IMR-90 (cell line): ENCODE data around the gene PRSS22. TPM values are rescaled to one million over a fixed set of nuclear protein-coding genes. Genes with fewer than 3 reads are reported as not detected.

Experiments
- ATAC-seq: fragments of 200-7000 bp; cut with Tn5 transposase; 2 replicates; pipeline ENCODE4 v1.9.1; 2020; ENCODE audit warnings: low read depth, mild to moderate bottlenecking, moderate library complexity
- BruUV-seq: library from RNA; stranded (reverse); fragments of 400-500 nt; replicated peaks from 2 replicates; lab custom pipeline; 2021; lab: Mats Ljungman, UMichigan
- CTCF ChIA-PET: fragments of 300-600 bp; formaldehyde crosslinking; extraction: SDS; loops from one replicate; lab custom pipeline; 2021; ENCODE audit warnings: antibody characterized with exemption; lab: Yijun Ruan, JAX
- POLR2A ChIA-PET: fragments of 300-600 bp; sonication (Branson Sonifier 250); formaldehyde crosslinking; loops from one replicate; lab custom pipeline; 2022; ENCODE audit warnings: antibody characterized with exemption; ENCODE audit not compliant: unreplicated experiment; lab: Charles Lee
- DNase-seq: peaks from one replicate; pipeline ENCODE4 v3.0.0; 2013
- H2AFZ ChIP-seq: replicated peaks from 2 replicates; pipeline ENCODE3; 2013; ENCODE audit warnings: low read length, mild to moderate bottlenecking; ENCODE audit not compliant: poor library complexity
- H2AK5ac ChIP-seq: 2 replicates; pipeline ENCODE4 v1.6.1; 2013; ENCODE audit warnings: low read depth, low read length, inconsistent platforms
- H2AK9ac ChIP-seq: replicated peaks from 2 replicates; pipeline ENCODE3; 2013; ENCODE audit warnings: mild to moderate bottlenecking, low read depth, low read length, moderate library complexity; ENCODE audit not compliant: poor library complexity
- H2BK120ac ChIP-seq: 2 replicates; pipeline ENCODE4 v1.6.1; 2013; ENCODE audit warnings: low read depth, low read length, inconsistent platforms
- H2BK15ac ChIP-seq: 3 replicates; pipeline ENCODE4 v1.6.1; 2013; ENCODE audit warnings: low read depth, low read length, inconsistent platforms
- H2BK20ac ChIP-seq: 2 replicates; pipeline ENCODE4 v1.6.1; 2013; ENCODE audit warnings: low read depth, mild to moderate bottlenecking, inconsistent platforms, low read length, moderate library complexity
- H2BK5ac ChIP-seq: 2 replicates; pipeline ENCODE4 v1.6.1; 2013; ENCODE audit warnings: mild to moderate bottlenecking, low read depth, low read length, inconsistent platforms; ENCODE audit not compliant: poor library complexity, severe bottlenecking
- H3K14ac ChIP-seq: replicated peaks from 2 replicates; pipeline ENCODE4 v1.6.1; 2013; ENCODE audit warnings: low read depth, low read length, inconsistent platforms
- H3K18ac ChIP-seq: 2 replicates; pipeline ENCODE4 v1.6.1; 2013; ENCODE audit warnings: low read depth, low read length, control low read depth
- H3K23ac ChIP-seq: 2 replicates; pipeline ENCODE4 v1.6.1; 2013; ENCODE audit warnings: low read depth, low read length, inconsistent platforms
- H3K27ac ChIP-seq: 2 replicates; pipeline ENCODE4 v1.5.1; 2013; ENCODE audit warnings: mild to moderate bottlenecking, control low read depth, low read length; ENCODE audit not compliant: insufficient read depth
- H3K27me3 ChIP-seq: 2 replicates; pipeline ENCODE4 v1.6.1; 2013; ENCODE audit warnings: low read length; ENCODE audit not compliant: control insufficient read depth, insufficient read depth
- H3K36me3 ChIP-seq: 2 replicates; pipeline ENCODE4 v1.6.1; 2013; ENCODE audit warnings: low read length, mixed read lengths; ENCODE audit not compliant: control insufficient read depth, insufficient read depth
- H3K4ac ChIP-seq: 2 replicates; pipeline ENCODE4 v1.6.1; 2013; ENCODE audit warnings: low read depth, low read length, inconsistent platforms
- H3K4me1 ChIP-seq: 2 replicates; pipeline ENCODE4 v1.6.1; 2013; ENCODE audit warnings: low read length, mixed read lengths; ENCODE audit not compliant: control insufficient read depth, insufficient read depth
- H3K4me2 ChIP-seq: 2 replicates; pipeline ENCODE4 v1.6.1; 2013; ENCODE audit warnings: low read depth, mild to moderate bottlenecking, control low read depth, low read length, moderate library complexity
- H3K4me3 ChIP-seq: 2 replicates; pipeline ENCODE4 v1.5.1; 2013; ENCODE audit warnings: low read depth, mild to moderate bottlenecking, control low read depth, low read length, moderate library complexity; ENCODE audit not compliant: insufficient read depth
- H3K56ac ChIP-seq: 2 replicates; pipeline ENCODE4 v1.6.1; 2013; ENCODE audit warnings: low read length, inconsistent platforms; ENCODE audit not compliant: insufficient read depth; ENCODE audit errors: extremely low read depth
- H3K79me1 ChIP-seq, 2 experiments: 2 replicates each; pipeline ENCODE4 v1.6.1; 2013; ENCODE audit warnings: low read length in 2 of 2, inconsistent platforms in 1 of 2, low read depth in 1 of 2
- H3K9ac ChIP-seq: 2 replicates; pipeline ENCODE4 v1.6.1; 2013; ENCODE audit warnings: low read depth, low read length, control low read depth
- H3K9me1 ChIP-seq: 2 replicates; pipeline ENCODE4 v1.6.1; 2013; ENCODE audit warnings: low read length, inconsistent platforms; ENCODE audit not compliant: insufficient read depth
- H3K9me3 ChIP-seq: 2 replicates; pipeline ENCODE4 v1.6.1; 2013; ENCODE audit warnings: low read length; ENCODE audit not compliant: control insufficient read depth, insufficient read depth
- H4K20me1 ChIP-seq: 2 replicates; pipeline ENCODE4 v1.6.1; 2013; ENCODE audit warnings: low read length, inconsistent platforms; ENCODE audit not compliant: insufficient read depth
- H4K5ac ChIP-seq: 2 replicates; pipeline ENCODE4 v1.6.1; 2013; ENCODE audit warnings: mild to moderate bottlenecking, low read depth, low read length, control low read depth
- H4K8ac ChIP-seq, 2 experiments: 2 replicates each; pipeline ENCODE4 v1.6.1; 2013; ENCODE audit warnings: low read depth in 2 of 2, low read length in 2 of 2, control low read depth in 1 of 2, inconsistent platforms in 1 of 2
- H4K91ac ChIP-seq: 2 replicates; pipeline ENCODE4 v1.6.1; 2013; ENCODE audit warnings: low read depth, low read length, inconsistent platforms; ENCODE audit not compliant: insufficient read depth
- BHLHE40 ChIP-seq: fragments of 150-350 bp; IDR thresholded peaks from 2 replicates; pipeline ENCODE4 v1.6.1; 2016; ENCODE audit warnings: mild to moderate bottlenecking, low read depth, low read length
- CHD1 ChIP-seq: IDR thresholded peaks from 2 replicates; pipeline ENCODE4 v1.6.1; 2012; ENCODE audit warnings: low read depth, low read length, improper control_type of control experiment
- MAZ ChIP-seq: IDR thresholded peaks from 2 replicates; pipeline ENCODE4 v1.6.1; 2012; ENCODE audit warnings: low read depth, mild to moderate bottlenecking, low read length, improper control_type of control experiment, moderate library complexity, borderline replicate concordance
- MXI1 ChIP-seq: IDR thresholded peaks from 2 replicates; pipeline ENCODE4 v1.6.1; 2012; ENCODE audit warnings: low read depth, mild to moderate bottlenecking, low read length, moderate library complexity, borderline replicate concordance
- NFE2L2 ChIP-seq: fragments of 150-350 bp; IDR thresholded peaks from 2 replicates; pipeline ENCODE4 v1.6.1; 2016; ENCODE audit warnings: low read depth, mild to moderate bottlenecking, low read length
- POLR2A ChIP-seq: IDR thresholded peaks from 2 replicates; pipeline ENCODE4 v1.6.1; 2012; ENCODE audit warnings: mild to moderate bottlenecking, low read depth, low read length
- RAD21 ChIP-seq: IDR thresholded peaks from 2 replicates; pipeline ENCODE4 v1.6.1; 2012; ENCODE audit warnings: low read length, improper control_type of control experiment
- WGBS, 2 experiments: methylation state at CpG; one replicate each; pipeline versions ENCODE4 v1.1.5 to v1.1.7; 2013; ENCODE audit warnings: missing lambda C conversion rate in 2 of 2; ENCODE audit not compliant: insufficient read length in 1 of 2; ENCODE audit errors: extremely low coverage in 2 of 2; 5-methylcytosine and 5-hydroxymethylcytosine counted together
- dilution Hi-C: fragments of 300-500 bp; cut with HindIII; formaldehyde crosslinking; loops from one replicate; pipeline ENCODE4 v1.14.3; 2018; ENCODE audit warnings: low sequenced_read_pairs; ENCODE audit not compliant: unreplicated experiment
- in situ Hi-C: fragments of 300-500 bp; cut with MboI; formaldehyde crosslinking; loops from 3 replicates; pipeline ENCODE4 v1.14.3; 2019; ENCODE audit warnings: low sequenced_read_pairs, inconsistent platforms, mixed read lengths
- intact Hi-C: fragments of 100-400 bp; cut with micrococcal nuclease; formaldehyde crosslinking; loops from 2 replicates; pipeline ENCODE4 v1.10.0; 2022
- polyA plus RNA-seq, 3 experiments: library from polyadenylated mRNA; depleted of rRNA; stranded (reverse); fragments of >200 nt; gene quantifications; 2 replicates each; pipeline ENCODE4 v1.2.3, GENCODE V29; 2012; ENCODE audit warnings: low replicate concordance in 1 of 3
- total RNA-seq: library from RNA; depleted of rRNA; stranded (reverse); fragments of >200 nt; gene quantifications from 2 replicates; pipeline ENCODE4 v1.2.3, GENCODE V29; 2012
- TF ChIP-seq, protein P1 (sequence below): conservative IDR thresholded peaks from 2 replicates; pipeline ENCODE4 v1.5.1; 2012; ENCODE audit warnings: mild to moderate bottlenecking, low read depth, low read length, improper control_type of control experiment

Gene PRSS22
- total and polyA plus RNA-seq, 2 of the 4 experiments (the other 2 are of a cell fraction) = not detected

DNA sequence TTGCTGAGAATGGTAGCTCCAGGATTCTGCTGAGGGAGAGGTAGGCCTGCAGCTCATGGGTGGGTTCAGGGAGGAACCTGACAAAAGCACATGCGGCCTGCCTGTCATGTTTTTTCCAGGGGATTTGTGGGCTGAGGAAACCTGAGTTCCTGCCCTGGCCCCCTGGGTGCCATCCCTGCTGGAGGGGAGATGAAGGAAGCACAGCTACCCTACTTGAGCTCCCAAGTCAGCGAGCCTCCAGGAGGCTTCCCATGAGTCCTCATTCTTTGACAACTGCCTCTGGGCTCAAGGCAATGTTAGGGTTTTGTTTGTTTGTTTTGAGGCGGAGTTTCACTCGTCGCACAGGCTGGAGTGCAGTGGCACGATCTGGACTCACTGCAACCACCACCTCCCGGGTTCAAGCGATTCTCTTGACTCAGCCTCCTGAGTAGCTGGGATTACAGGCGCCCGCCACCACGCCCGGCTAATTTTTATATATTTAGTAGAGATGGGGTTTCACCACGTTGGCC lies 41.6 kb upstream of the PRSS22 start:
- ATAC-seq (no peak), DNase-seq (no peak)
- H2BK15ac ChIP-seq = no peak overlapping the region
- no peak overlapping the region for H3K9ac ChIP-seq
- peaks cover 32% of the 10 kb centered on the region for H3K36me3 ChIP-seq
- H3K4ac ChIP-seq = no peak overlapping the region
- H3K9me3 ChIP-seq = no peaks in the 10 kb centered on the region
- peaks cover 4 to 19% of the 10 kb centered on the region in 2 experiments; a peak in 3 of 4 replicates for H3K79me1 ChIP-seq
- intact Hi-C loops = no loop called here
- H2AK9ac ChIP-seq = peak overlapping the region; percentile 28
- WGBS, 2 experiments = no CpG with 5 or more reads among the region's 13 CpGs
- dilution Hi-C loops = no loop called here
- no peak overlapping the region for H3K4me2 ChIP-seq
- no peak overlapping the region for H3K18ac ChIP-seq
- H3K9me1 ChIP-seq = peaks cover 7% of the 10 kb centered on the region
- no peaks in the 10 kb centered on the region for H3K27me3 ChIP-seq
- no peak overlapping the region for H2BK5ac ChIP-seq
- H3K14ac ChIP-seq = no peak overlapping the region
- H2AK5ac ChIP-seq = no peak overlapping the region
- H3K4me1 ChIP-seq = peaks cover 9% of the 10 kb centered on the region
- no peak overlapping the region for H2BK20ac ChIP-seq
- H4K8ac ChIP-seq = no peak overlapping the region
- H3K4me3 ChIP-seq = no peak overlapping the region
- CTCF ChIA-PET = interaction anchor here (0.7 kb wide), 1 partner anchor 879 kb away, joined by 4 read pairs; no protein-coding TSS in a partner anchor
- H2AFZ ChIP-seq = no peak overlapping the region
- H4K91ac ChIP-seq = no peak overlapping the region
- in situ Hi-C loops = no loop called here
- no peak overlapping the region for H3K27ac ChIP-seq
- H2BK120ac ChIP-seq = no peak overlapping the region
- POLR2A ChIA-PET = interaction anchor here (0.6 kb wide), 1 partner anchor 120 kb away, joined by 6 read pairs; no protein-coding TSS in a partner anchor
- no peak for TF ChIP-seq MAZ
- TF ChIP-seq, protein P1, sequence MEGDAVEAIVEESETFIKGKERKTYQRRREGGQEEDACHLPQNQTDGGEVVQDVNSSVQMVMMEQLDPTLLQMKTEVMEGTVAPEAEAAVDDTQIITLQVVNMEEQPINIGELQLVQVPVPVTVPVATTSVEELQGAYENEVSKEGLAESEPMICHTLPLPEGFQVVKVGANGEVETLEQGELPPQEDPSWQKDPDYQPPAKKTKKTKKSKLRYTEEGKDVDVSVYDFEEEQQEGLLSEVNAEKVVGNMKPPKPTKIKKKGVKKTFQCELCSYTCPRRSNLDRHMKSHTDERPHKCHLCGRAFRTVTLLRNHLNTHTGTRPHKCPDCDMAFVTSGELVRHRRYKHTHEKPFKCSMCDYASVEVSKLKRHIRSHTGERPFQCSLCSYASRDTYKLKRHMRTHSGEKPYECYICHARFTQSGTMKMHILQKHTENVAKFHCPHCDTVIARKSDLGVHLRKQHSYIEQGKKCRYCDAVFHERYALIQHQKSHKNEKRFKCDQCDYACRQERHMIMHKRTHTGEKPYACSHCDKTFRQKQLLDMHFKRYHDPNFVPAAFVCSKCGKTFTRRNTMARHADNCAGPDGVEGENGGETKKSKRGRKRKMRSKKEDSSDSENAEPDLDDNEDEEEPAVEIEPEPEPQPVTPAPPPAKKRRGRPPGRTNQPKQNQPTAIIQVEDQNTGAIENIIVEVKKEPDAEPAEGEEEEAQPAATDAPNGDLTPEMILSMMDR = no peak
- no peak for TF ChIP-seq BHLHE40
- no peak for TF ChIP-seq NFE2L2
- TF ChIP-seq MXI1 = no peak
- no peak for TF ChIP-seq RAD21
- TF ChIP-seq POLR2A = no peak
- TF ChIP-seq CHD1 = no peak
- H4K20me1 ChIP-seq = peaks cover 10% of the 10 kb centered on the region; the same call in 1 of the 2 replicates
- no peak overlapping the region for H3K23ac ChIP-seq
- no peak overlapping the region for H4K5ac ChIP-seq
- no TSS peak for BruUV-seq
- H3K56ac ChIP-seq = no peak overlapping the region
